Panc1 (cell line): ENCODE data around the gene KLK4.

Experiments
- POLR2AphosphoS5 ChIP-seq: IDR thresholded peaks from 2 replicates; pipeline ENCODE4 v1.6.1; 2012; ENCODE audit warnings: mild to moderate bottlenecking, low read depth, low read length, moderate library complexity
- TF ChIP-seq, protein P1 (sequence below): fragments of 450-650 bp; IDR thresholded peaks from 2 replicates; pipeline ENCODE4 v1.5.1; 2017; ENCODE audit warnings: mild to moderate bottlenecking

DNA sequence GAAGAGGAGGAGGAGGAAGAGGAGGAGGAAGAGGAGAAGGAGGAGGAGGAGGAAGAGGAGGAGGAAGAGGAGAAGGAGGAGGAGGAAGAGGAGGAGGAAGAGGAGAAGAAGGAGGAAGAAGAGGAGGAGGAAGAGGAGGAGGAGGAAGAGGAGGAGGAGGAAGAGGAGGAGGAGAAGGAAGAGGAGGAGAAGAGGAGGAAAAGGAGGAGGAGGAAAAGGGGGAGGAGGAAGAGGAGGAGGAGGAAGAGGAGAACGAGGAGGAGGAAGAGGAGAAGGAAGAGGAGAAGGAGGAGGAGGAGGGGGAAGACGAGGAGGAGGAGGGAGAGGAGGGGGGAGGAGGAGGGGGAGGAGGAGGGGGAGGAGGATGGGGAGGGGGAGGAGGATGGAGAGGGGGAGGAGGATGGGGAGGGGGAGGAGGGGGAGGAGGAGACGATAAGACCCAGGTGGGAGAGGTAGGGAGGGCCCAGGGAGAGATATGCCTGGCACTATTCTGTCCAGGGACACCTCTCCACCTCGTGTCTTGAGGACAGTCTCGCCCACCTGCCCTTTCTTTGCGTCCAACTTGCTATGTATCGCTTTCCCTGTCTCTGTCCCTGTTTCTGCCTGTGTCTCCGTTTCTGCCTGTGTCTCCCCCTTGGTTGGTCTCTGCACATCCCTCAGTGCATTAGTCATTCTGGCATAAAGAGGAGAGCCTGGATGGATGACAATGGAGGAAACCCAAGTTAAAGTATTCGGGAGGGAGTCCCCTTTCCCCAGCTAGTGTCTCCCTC is 48.7 kb upstream of the KLK4 start:
- TF ChIP-seq, protein P1, sequence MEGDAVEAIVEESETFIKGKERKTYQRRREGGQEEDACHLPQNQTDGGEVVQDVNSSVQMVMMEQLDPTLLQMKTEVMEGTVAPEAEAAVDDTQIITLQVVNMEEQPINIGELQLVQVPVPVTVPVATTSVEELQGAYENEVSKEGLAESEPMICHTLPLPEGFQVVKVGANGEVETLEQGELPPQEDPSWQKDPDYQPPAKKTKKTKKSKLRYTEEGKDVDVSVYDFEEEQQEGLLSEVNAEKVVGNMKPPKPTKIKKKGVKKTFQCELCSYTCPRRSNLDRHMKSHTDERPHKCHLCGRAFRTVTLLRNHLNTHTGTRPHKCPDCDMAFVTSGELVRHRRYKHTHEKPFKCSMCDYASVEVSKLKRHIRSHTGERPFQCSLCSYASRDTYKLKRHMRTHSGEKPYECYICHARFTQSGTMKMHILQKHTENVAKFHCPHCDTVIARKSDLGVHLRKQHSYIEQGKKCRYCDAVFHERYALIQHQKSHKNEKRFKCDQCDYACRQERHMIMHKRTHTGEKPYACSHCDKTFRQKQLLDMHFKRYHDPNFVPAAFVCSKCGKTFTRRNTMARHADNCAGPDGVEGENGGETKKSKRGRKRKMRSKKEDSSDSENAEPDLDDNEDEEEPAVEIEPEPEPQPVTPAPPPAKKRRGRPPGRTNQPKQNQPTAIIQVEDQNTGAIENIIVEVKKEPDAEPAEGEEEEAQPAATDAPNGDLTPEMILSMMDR = no peak
- TF ChIP-seq POLR2AphosphoS5 = no peak
